ENCODE measurements around the gene UBE2M.

GRCh38 chr19:58549664-58550361, 8.6 kb downstream of the UBE2M start:
- TF ChIP-seq POLR2A (IDR thresholded peaks at IDR 0.05): no peak
- TF ChIP-seq, protein P1, sequence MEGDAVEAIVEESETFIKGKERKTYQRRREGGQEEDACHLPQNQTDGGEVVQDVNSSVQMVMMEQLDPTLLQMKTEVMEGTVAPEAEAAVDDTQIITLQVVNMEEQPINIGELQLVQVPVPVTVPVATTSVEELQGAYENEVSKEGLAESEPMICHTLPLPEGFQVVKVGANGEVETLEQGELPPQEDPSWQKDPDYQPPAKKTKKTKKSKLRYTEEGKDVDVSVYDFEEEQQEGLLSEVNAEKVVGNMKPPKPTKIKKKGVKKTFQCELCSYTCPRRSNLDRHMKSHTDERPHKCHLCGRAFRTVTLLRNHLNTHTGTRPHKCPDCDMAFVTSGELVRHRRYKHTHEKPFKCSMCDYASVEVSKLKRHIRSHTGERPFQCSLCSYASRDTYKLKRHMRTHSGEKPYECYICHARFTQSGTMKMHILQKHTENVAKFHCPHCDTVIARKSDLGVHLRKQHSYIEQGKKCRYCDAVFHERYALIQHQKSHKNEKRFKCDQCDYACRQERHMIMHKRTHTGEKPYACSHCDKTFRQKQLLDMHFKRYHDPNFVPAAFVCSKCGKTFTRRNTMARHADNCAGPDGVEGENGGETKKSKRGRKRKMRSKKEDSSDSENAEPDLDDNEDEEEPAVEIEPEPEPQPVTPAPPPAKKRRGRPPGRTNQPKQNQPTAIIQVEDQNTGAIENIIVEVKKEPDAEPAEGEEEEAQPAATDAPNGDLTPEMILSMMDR (IDR thresholded peaks at IDR 0.05): no peak
